Osteocyte (in vitro differentiated cells): ENCODE measurements around the gene MAP3K7CL. TPM values are rescaled to one million over a fixed set of nuclear protein-coding genes. Genes with fewer than 3 reads are reported as not detected.

Experiments
- DNase-seq: peaks from one replicate; pipeline ENCODE4 v3.0.0; 2021; ENCODE audit warnings: mixed read lengths; ENCODE audit not compliant: unreplicated experiment; ENCODE audit errors: extremely low spot score
- H3K27ac Mint-ChIP-seq: one replicate; pipeline ENCODE4 v1.8.0; 2021; ENCODE audit warnings: mild to moderate bottlenecking, mixed read lengths; ENCODE audit not compliant: unreplicated experiment
- H3K27me3 Mint-ChIP-seq: one replicate; pipeline ENCODE4 v1.8.0; 2021; ENCODE audit warnings: mixed read lengths; ENCODE audit not compliant: unreplicated experiment
- H3K36me3 Mint-ChIP-seq: one replicate; pipeline ENCODE4 v1.8.0; 2021; ENCODE audit warnings: mixed read lengths; ENCODE audit not compliant: unreplicated experiment
- H3K4me1 Mint-ChIP-seq: one replicate; pipeline ENCODE4 v1.8.0; 2021; ENCODE audit warnings: mixed read lengths; ENCODE audit not compliant: unreplicated experiment
- H3K4me3 Mint-ChIP-seq: one replicate; pipeline ENCODE4 v1.8.0; 2021; ENCODE audit warnings: mild to moderate bottlenecking, moderate library complexity, mixed read lengths; ENCODE audit not compliant: unreplicated experiment
- H3K9me3 Mint-ChIP-seq: one replicate; pipeline ENCODE4 v1.8.0; 2021; ENCODE audit warnings: mixed read lengths; ENCODE audit not compliant: unreplicated experiment
- total RNA-seq: library from RNA; stranded (reverse); gene quantifications from 2 replicates; pipeline ENCODE4 v1.2.1, GENCODE V29; 2021
- TF ChIP-seq, protein P1 (sequence below): fragments of 200-600 bp; sonication (generic); IDR thresholded peaks from 2 replicates; pipeline ENCODE4 v1.5.0; 2021; ENCODE audit warnings: antibody characterized with exemption, mild to moderate bottlenecking, moderate library complexity

The MAP3K7CL gene
- total RNA-seq, 1 donor from 2014 or later: 1.8 TPM

DNA sequence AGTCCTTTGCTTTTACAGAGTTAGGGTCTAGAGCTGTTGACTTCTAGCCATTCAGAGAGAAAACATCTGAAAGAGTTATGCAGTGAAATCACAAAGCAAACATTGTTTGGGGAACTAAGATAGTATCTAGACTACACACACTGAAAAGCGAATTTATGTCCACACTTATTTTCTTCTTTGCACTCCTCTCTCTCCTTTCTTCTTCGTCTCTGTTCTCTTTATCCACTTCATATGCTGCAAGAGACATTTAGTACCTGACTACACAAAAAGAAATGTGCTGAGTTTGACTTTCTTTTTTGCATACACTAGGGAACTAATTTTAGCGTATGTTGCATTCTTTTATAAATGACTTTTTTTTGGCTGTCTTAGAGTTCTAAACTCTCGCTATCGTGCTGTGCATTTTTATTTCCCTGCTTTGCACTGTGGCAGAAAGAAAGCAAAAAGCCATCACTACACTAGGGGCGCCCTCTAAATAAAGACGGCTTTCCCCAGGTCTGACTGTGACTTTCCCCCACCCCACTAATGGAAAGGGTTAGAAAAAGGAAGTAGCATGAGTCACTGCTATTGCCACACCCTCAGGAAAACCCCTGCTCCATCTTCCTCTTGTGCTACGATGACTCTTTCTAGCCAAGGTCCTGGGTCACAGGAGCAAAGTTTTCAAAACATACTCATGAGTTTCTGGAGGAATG lies 65.7 kb downstream of the MAP3K7CL start:
- Mint-ChIP-seq H3K9me3 (peaks cover 12% of the 10 kb centered on the region), H3K36me3 (peaks cover 2% of the 10 kb centered on the region), H3K27me3 (no peaks in the 10 kb centered on the region), H3K4me3 (peak overlapping the region; percentile 68), H3K27ac (peak overlapping the region; percentile 96), H3K4me1 (peaks cover 49% of the 10 kb centered on the region)
- TF ChIP-seq, protein P1, sequence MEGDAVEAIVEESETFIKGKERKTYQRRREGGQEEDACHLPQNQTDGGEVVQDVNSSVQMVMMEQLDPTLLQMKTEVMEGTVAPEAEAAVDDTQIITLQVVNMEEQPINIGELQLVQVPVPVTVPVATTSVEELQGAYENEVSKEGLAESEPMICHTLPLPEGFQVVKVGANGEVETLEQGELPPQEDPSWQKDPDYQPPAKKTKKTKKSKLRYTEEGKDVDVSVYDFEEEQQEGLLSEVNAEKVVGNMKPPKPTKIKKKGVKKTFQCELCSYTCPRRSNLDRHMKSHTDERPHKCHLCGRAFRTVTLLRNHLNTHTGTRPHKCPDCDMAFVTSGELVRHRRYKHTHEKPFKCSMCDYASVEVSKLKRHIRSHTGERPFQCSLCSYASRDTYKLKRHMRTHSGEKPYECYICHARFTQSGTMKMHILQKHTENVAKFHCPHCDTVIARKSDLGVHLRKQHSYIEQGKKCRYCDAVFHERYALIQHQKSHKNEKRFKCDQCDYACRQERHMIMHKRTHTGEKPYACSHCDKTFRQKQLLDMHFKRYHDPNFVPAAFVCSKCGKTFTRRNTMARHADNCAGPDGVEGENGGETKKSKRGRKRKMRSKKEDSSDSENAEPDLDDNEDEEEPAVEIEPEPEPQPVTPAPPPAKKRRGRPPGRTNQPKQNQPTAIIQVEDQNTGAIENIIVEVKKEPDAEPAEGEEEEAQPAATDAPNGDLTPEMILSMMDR: peak; percentile 50
- DNase-seq: no peak

DNA sequence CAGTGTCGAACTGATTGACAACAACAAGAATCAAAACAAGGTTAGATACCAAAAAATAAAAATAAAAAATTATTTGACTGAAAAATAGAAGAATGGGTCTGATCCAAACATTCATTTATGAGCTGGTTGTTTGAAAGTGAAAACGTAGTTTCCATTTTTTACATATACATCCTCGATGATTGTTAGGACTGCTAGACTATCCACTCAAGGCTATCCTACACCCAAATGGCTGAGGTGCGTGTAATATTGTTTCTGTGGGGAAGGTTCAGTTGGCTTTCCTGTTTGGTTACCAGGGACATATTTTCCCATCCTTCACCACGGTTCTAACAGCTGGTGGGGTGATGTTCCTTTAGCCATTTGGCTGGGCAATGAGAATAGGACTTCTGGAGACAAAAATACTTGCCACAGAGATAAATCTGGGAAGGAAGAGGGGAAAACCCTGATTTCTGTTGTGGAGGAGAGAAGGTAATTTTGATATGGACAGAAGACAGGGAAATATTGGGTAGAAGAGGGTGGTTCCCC lies 66.3 kb downstream of the MAP3K7CL start:
- H3K4me3 Mint-ChIP-seq: peak overlapping the region; percentile 68
- no peak for DNase-seq
- TF ChIP-seq, protein P1: no peak
- peaks cover 2% of the 10 kb centered on the region for H3K36me3 Mint-ChIP-seq
- peaks cover 18% of the 10 kb centered on the region for H3K9me3 Mint-ChIP-seq
- peak overlapping the region; percentile 96 for H3K27ac Mint-ChIP-seq
- peaks cover 45% of the 10 kb centered on the region for H3K4me1 Mint-ChIP-seq
- no peaks in the 10 kb centered on the region for H3K27me3 Mint-ChIP-seq

DNA sequence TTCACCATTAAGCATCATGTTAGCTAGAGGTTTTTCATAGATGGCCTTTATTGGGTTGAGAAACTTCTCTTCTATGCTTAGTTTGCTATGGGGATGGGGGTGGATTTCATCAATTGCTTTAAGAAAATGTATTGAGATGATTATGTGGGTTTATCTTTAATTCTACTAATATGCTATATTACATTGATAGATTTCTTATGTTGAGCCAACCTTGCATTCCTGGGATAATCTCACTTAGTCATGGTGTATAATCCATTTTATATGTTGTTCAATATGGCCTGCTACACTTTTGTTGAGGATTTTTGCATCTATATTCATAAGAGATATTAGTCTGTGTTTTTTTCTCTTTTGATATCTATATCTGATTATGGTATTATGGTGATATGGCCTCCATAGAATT lies 70.7 kb downstream of the MAP3K7CL start:
- TF ChIP-seq, protein P1: no peak
- Mint-ChIP-seq H3K27ac (no peak overlapping the region), H3K9me3 (peaks cover 23% of the 10 kb centered on the region), H3K4me1 (peaks cover 10% of the 10 kb centered on the region), H3K27me3 (no peaks in the 10 kb centered on the region), H3K36me3 (peaks cover 7% of the 10 kb centered on the region), H3K4me3 (no peak overlapping the region)
- no peak for DNase-seq

DNA sequence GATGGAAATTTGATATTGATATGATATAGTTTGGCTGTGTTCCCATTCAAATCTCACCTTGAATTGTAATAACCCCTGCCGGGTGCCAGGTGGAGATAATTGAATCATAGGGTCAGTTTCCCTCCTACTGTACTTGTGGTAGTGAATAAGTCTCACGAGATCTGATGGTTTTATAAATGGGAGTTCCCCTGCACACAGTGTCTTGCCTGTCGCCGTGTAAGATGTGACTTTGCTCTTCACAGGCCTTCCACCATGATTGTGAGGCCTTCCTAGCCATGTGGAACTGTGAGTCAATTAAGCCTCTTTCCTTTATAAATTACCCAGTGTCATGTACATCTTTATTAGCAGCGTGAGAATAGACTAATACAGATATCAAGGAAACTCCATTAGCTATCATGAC lies 74.6 kb downstream of the MAP3K7CL start:
- H3K9me3 Mint-ChIP-seq: peaks cover 17% of the 10 kb centered on the region
- H3K27ac Mint-ChIP-seq: no peak overlapping the region

DNA sequence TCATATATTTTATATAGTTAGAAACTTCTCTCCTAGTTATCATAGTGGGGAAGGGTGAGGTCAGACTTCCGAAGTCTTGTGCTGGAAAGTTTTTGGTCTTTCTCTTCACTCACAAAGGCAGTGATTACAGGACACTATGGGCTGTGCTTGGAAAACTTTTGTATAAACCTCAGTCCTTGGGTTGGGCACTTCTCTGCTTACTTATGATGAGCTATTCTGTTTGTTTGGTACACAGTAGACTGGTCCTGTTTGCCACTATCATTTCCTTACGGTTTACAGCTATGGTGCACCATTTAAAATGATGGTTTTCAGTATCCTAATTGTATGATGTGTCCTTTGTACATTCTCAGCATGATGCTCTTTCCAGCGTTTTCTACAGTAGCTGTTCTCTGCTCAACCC lies 75.5 kb downstream of the MAP3K7CL start:
- Mint-ChIP-seq H3K27ac (no peak overlapping the region), H3K27me3 (no peaks in the 10 kb centered on the region), H3K36me3 (peaks cover 5% of the 10 kb centered on the region), H3K9me3 (peaks cover 17% of the 10 kb centered on the region), H3K4me1 (peaks cover 21% of the 10 kb centered on the region), H3K4me3 (no peak overlapping the region)
- no peak for DNase-seq
- TF ChIP-seq, protein P1: no peak

More for the DNA sequence above, 74.6 kb downstream of the MAP3K7CL start:
- no peaks in the 10 kb centered on the region for H3K27me3 Mint-ChIP-seq
- no peak overlapping the region for H3K4me3 Mint-ChIP-seq
- DNase-seq: no peak
- peaks cover 5% of the 10 kb centered on the region for H3K36me3 Mint-ChIP-seq
- peaks cover 19% of the 10 kb centered on the region for H3K4me1 Mint-ChIP-seq
- TF ChIP-seq, protein P1: no peak
